ENCODE data around the gene STX4.

STX4 gene

GRCh38 chr16:31002862-31003341, 30.5 kb upstream of the STX4 start:
- Histone ChIP-seq H3F3A (ENCODE audit: low read depth) (no peaks in the 10 kb centered on the region), H2AFZ (ENCODE audit: low read length) (no peak overlapping the region), H3K9me2 (replicated peaks; ENCODE audit: low read depth, low read length) (no peaks in the 10 kb centered on the region), H3K9me3 (ENCODE audit: insufficient read depth, low read depth, low read length) (no peaks in the 10 kb centered on the region), H3K36me3 (ENCODE audit: insufficient read depth, low read length) (no peaks in the 10 kb centered on the region), H3K9ac (ENCODE audit: low read depth, low read length, poor library complexity, severe bottlenecking) (no peak overlapping the region), H4K20me1 (ENCODE audit: insufficient read depth, low read length, poor library complexity, severe bottlenecking) (no peaks in the 10 kb centered on the region), H3K27me3 (ENCODE audit: insufficient read depth, low read length, poor library complexity, severe bottlenecking) (no peaks in the 10 kb centered on the region), H3K4me1 (ENCODE audit: insufficient read depth, low read length, poor library complexity, severe bottlenecking) (no peaks in the 10 kb centered on the region), H3K79me2 (ENCODE audit: insufficient read depth, low read length) (no peaks in the 10 kb centered on the region), H3K4me2 (ENCODE audit: low read depth, low read length, poor library complexity, severe bottlenecking) (no peak overlapping the region), H3K4me3 (ENCODE audit: low read length, poor library complexity, severe bottlenecking) (no peak overlapping the region)
- TF ChIP-seq EZH2phosphoT487 (IDR thresholded peaks at IDR 0.05; ENCODE audit: borderline replicate concordance) (no peak), CTCF (conservative IDR thresholded peaks at IDR 0.05; ENCODE audit: low read length) (no peak)

- H3K9me3 ChIP-seq (ENCODE audit: insufficient read depth, low read depth, low read length), result no peaks in the 10 kb centered on the region
- H2AFZ ChIP-seq (ENCODE audit: low read length), result no peak overlapping the region
- H3K4me1 ChIP-seq (ENCODE audit: insufficient read depth, low read length, poor library complexity, severe bottlenecking), result no peaks in the 10 kb centered on the region
- no peaks in the 10 kb centered on the region for H3K79me2 ChIP-seq (ENCODE audit: insufficient read depth, low read length)
- H3K27me3 ChIP-seq (ENCODE audit: insufficient read depth, low read length, poor library complexity, severe bottlenecking), result no peaks in the 10 kb centered on the region
- TF ChIP-seq EZH2phosphoT487 (IDR thresholded peaks at IDR 0.05; ENCODE audit: borderline replicate concordance) (no peak), CTCF (conservative IDR thresholded peaks at IDR 0.05; ENCODE audit: low read length) (no peak)
- no peaks in the 10 kb centered on the region for H3K9me2 ChIP-seq (replicated peaks; ENCODE audit: low read depth, low read length)
- no peaks in the 10 kb centered on the region for H3F3A ChIP-seq (ENCODE audit: low read depth)
- no peak overlapping the region for H3K4me2 ChIP-seq (ENCODE audit: low read depth, low read length, poor library complexity, severe bottlenecking)
- H4K20me1 ChIP-seq (ENCODE audit: insufficient read depth, low read length, poor library complexity, severe bottlenecking), result no peaks in the 10 kb centered on the region
- H3K4me3 ChIP-seq (ENCODE audit: low read length, poor library complexity, severe bottlenecking), result no peak overlapping the region
- no peak overlapping the region for H3K9ac ChIP-seq (ENCODE audit: low read depth, low read length, poor library complexity, severe bottlenecking)
- H3K36me3 ChIP-seq (ENCODE audit: insufficient read depth, low read length), result no peaks in the 10 kb centered on the region
Observed at GRCh38 chr16:31003744-31004143, 29.6 kb upstream of the STX4 start.

- no peak overlapping the region for H3K4me3 ChIP-seq (ENCODE audit: low read length, poor library complexity, severe bottlenecking)
- no peaks in the 10 kb centered on the region for H3K9me3 ChIP-seq (ENCODE audit: insufficient read depth, low read depth, low read length)
- TF ChIP-seq EZH2phosphoT487 (IDR thresholded peaks at IDR 0.05; ENCODE audit: borderline replicate concordance), result no peak
- TF ChIP-seq CTCF (conservative IDR thresholded peaks at IDR 0.05; ENCODE audit: low read length), result no peak
- H4K20me1 ChIP-seq (ENCODE audit: insufficient read depth, low read length, poor library complexity, severe bottlenecking), result no peaks in the 10 kb centered on the region
- no peaks in the 10 kb centered on the region for H3K79me2 ChIP-seq (ENCODE audit: insufficient read depth, low read length)
- H3K9me2 ChIP-seq (replicated peaks; ENCODE audit: low read depth, low read length), result no peaks in the 10 kb centered on the region
- no peak overlapping the region for H2AFZ ChIP-seq (ENCODE audit: low read length)
- H3K36me3 ChIP-seq (ENCODE audit: insufficient read depth, low read length), result no peaks in the 10 kb centered on the region
- H3K27me3 ChIP-seq (ENCODE audit: insufficient read depth, low read length, poor library complexity, severe bottlenecking), result no peaks in the 10 kb centered on the region
- no peak overlapping the region for H3K9ac ChIP-seq (ENCODE audit: low read depth, low read length, poor library complexity, severe bottlenecking)
- H3K4me1 ChIP-seq (ENCODE audit: insufficient read depth, low read length, poor library complexity, severe bottlenecking), result no peaks in the 10 kb centered on the region
- H3K4me2 ChIP-seq (ENCODE audit: low read depth, low read length, poor library complexity, severe bottlenecking), result no peak overlapping the region
- no peaks in the 10 kb centered on the region for H3F3A ChIP-seq (ENCODE audit: low read depth)
Observed at GRCh38 chr16:31004658-31005057, 28.7 kb upstream of the STX4 start.
